HG03520 (cell line): ENCODE measurements around the gene PLCB2.
A peak's percentile ranks its signal among the peaks of the same experiment; 100 is the strongest.

Source experiments
- ATAC-seq: cut with Tn5 transposase; IDR thresholded peaks from one replicate; pipeline ENCODE4 v1.9.1; 2021; ENCODE audit warnings: mild to moderate bottlenecking, moderate library complexity; ENCODE audit not compliant: unreplicated experiment

The PLCB2 gene

DNA sequence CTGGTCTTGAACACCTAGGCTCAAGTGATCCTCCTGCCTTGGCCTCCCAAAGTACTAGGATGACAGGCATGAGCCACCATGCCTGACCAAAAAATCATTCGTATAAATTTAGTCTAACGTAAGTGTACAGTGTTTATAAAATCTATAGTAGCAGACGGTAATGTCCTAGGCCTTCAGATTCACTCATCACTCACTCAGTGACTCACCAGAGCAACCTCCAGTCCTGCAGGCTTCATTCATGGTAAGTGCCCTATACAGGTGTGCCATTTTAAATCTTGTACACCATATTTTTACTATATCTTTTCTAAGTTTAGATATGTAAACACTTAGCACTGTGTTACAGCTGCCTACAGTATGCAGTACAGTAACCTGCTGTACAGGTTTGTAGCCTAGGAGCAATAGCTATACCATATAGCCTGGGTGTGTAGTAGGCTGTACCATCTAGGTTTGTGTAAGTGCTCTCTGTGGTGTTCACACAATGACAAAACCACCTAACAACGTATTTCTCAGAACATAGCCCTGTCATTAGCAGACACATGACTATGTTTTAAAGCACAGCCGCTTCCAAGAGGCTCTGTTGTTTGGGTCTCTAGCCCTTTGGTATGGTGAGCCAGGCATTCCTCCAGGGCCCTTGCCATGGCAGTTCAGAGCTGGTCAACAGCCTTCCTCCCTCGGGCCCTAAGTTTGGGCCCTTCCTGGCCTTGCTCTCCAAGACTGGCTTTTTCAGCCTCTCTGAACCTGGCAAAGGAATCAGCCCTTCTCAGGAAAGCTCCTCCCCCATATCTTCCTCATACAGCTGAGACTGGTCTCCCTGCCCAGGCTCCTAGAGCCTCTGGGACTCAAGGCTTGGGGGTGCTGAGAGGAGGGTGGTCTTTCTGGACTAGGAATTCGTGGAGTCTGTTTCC is 34.9 kb upstream of the PLCB2 start:
- ATAC-seq, result no peak

GRCh38 chr15:40340740-40341400 is 33.1 kb upstream of the PLCB2 start, which contains the start of gene CCDC9B:
TSS of gene CCDC9B (minus strand) at chr15:40340939. CDS start at chr15:40340819, 120 bp downstream.
- ATAC-seq, result no peak

DNA sequence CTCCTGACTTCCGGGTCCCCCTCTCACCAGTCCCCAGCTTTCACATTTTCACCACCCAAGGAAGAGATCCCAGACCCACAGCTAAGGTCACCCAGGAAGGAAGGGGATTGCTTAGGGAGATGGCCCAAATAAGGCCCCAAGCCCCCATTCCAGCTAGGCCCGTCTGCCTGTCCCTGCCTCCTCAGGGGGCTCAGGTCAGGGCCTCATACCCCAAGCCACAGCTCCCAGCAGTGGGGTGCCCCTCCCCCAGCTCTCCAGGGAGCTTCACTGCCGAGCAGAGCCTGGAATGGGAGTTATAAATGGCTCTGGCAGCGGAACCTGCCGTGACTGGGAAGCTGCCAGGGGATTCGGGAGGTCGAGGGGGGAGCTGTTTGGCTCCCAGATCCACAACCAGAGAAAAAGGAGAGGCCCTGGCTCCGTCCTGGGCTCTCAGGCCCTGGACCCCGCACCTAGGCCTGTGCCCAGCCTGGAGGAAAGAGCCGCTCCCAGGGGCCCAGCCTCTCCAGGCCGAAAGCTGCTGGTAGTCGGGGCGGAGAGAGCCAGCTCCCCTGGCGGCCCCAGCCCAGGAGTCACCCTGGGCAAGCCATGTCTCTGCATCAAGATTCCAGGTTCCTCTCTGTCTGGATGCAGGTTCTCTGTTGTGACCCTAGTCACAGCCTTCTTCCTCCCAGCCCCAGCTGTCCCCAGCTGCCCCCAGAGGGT is 32.5 kb upstream of the PLCB2 start:
- no peak for ATAC-seq

GRCh38 chr15:40339621-40339945 is 31.8 kb upstream of the PLCB2 start:
- ATAC-seq, result no peak

DNA sequence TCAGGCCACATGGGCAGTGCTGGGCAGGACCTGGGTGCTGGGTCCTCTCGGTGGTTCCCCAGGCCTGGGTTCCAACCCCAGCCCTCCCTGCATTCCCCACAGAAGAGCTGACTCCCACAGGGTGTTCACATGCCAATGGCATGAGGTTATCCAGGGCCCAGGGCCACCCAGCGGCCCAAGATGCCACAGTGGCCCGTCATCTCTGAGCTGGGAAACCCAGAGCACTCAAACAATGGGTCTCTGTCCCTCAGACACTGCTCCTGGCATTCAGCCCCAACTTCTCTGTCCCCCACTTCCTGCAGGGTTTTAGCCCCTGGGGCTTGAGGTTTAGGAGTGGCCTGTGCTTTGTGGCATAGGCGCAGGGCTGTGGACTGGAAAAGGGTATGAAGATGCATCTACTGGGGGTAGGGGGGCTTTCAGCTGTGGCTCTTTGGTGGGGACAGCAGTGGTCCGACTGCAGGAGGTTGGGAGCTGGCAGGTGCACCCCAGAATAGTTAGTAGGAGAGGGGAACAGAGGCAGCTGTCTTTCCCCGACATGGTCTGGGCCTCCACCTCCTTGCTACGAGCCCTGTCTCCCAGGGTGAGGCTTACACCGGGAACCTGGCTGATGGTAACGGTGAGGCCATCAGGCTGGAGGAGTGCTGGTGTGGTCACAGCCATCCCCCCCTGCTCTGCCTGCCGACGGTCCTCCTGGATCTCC is 31.3 kb upstream of the PLCB2 start:
- ATAC-seq, result no peak

GRCh38 chr15:40338041-40338657 is 30.4 kb upstream of the PLCB2 start:
- peak; percentile 60 for ATAC-seq

GRCh38 chr15:40337597-40337996 is 29.9 kb upstream of the PLCB2 start:
- ATAC-seq, result no peak

GRCh38 chr15:40336744-40337122 is 29.0 kb upstream of the PLCB2 start:
- no peak for ATAC-seq

DNA sequence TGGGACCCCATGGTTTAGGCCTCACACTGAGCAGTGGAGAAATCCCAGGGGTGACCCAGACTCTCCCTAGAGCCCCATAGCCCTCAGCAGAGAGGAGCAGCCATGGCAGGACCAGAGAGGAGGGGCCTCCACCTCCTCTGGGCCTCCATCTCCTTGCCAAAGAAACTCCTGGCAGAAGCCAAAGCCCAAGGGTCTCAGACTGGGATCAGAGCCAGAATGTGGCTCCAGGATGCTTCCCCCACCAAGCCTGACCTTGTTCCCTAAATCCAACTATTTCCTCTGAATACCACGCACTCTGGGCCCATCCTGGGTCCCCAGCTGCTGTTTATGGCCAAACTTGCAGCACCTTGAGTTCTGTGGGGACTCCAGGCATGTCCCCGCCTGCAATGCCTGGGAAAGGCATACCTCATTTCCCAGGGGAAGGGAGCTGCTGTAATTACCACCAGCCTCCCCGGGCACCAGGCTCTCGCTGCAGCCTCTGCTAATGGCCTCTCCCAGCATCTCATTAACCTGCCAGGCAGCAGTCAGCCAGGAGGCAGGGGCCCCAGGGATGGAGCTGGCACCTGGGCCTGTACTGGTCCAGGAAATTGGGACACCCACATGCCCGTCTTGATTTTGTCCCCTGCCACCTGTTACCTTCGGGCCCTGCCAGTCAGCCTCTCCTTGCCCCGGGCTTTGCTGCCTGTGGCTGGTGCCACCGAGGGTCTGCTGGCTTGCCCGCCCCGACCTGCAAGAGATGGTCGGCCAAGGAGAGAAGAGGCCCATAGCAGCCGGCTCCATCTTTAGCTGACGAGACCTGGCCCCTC is 28.4 kb upstream of the PLCB2 start:
- ATAC-seq, result no peak

- no peak for ATAC-seq
Observed at GRCh38 chr15:40334941-40335795, 27.4 kb upstream of the PLCB2 start.

DNA sequence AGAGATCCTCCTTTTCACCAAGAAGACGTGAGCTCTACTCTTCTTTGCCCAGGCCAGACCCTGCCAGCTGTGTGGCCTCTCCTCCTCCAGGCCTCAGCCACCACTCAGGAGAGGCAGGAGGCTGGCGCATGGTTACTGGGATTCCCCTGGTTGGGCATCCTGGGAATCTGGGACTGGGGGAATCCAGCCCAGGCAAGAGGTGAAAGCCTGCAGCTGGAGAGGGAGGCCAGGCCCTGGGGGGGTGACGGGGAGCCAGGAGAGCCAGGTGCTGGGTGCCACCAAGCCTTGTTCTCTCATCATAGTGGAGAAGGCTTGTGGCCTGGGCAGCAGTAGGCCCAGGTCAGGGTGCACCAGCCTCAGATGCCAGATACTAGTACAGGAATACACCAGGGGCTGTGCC is 26.8 kb upstream of the PLCB2 start:
- no peak for ATAC-seq

- no peak for ATAC-seq
Observed at GRCh38 chr15:40333922-40334492, 26.3 kb upstream of the PLCB2 start.

- ATAC-seq, result no peak
Observed at GRCh38 chr15:40332113-40332781, 24.5 kb upstream of the PLCB2 start.

- no peak for ATAC-seq
Observed at GRCh38 chr15:40331637-40332036, 23.9 kb upstream of the PLCB2 start.

DNA sequence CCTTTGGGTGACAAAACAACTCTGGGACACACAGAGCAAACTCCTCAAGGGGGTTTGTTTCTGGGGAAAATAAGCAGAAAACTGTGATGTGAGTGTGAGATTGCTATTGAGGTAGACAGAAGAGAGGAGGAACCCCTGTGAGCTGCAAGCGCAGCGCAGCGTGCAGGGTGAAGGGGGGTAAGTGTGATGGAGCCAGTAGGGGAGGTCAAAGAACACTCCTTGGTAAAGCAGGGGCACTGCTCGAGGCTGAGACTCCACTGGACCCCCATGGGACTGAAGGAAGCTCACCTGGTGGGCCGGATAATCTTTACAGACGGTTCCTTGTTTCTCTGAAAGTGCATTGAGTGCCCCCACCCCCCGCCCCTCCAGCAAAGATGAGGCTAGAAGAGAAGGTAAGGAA is 23.3 kb upstream of the PLCB2 start:
- ATAC-seq, result no peak

GRCh38 chr15:40330368-40330836 is 22.7 kb upstream of the PLCB2 start:
- ATAC-seq, result no peak

DNA sequence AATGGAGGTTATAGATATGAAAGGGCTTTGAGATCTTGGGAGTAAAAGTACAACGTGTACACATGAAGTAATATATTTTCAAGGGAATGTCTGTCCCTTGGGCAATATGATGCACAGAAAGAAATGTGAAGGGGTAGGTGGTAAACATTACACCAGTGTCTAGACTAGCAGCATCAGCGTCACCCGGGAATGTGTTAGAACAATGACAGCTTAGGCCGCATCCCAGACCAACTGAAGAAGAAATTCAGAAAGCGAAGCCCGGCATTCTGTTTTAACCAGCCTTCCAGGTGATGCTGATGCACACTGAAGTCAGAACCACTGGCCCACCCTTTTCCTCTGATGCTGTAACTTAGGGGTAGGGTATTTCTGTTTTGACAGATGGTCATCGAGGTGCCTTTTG is 22.1 kb upstream of the PLCB2 start:
- no peak for ATAC-seq

- no peak for ATAC-seq
Observed at GRCh38 chr15:40328751-40329150, 21.0 kb upstream of the PLCB2 start.
